Calu3 (cell line): Measurements from ENCODE around the gene GDPD2. TPM values are rescaled to one million over a fixed set of nuclear protein-coding genes. Genes with fewer than 3 reads are reported as not detected.

Source experiments
- BruUV-seq: library from RNA; stranded (reverse); fragments of 400-500 nt; replicated peaks from 2 replicates; lab custom pipeline; 2021; lab: Mats Ljungman, UMichigan
- CTCF ChIA-PET: fragments of 300-600 bp; sonication (Branson Sonifier 250); formaldehyde crosslinking; loops from one replicate; lab custom pipeline; 2022; ENCODE audit warnings: antibody characterized with exemption; lab: Charles Lee
- DNase-seq: peaks from one replicate; pipeline ENCODE4 v3.0.0; 2022
- H3K27ac Mint-ChIP-seq: one replicate; pipeline ENCODE4 v1.8.0; 2022; ENCODE audit warnings: mixed read lengths; ENCODE audit not compliant: unreplicated experiment
- H3K27me3 Mint-ChIP-seq: one replicate; pipeline ENCODE4 v1.8.0; 2022; ENCODE audit warnings: mixed read lengths; ENCODE audit not compliant: unreplicated experiment
- H3K36me3 Mint-ChIP-seq: one replicate; pipeline ENCODE4 v1.8.0; 2022; ENCODE audit warnings: mild to moderate bottlenecking, moderate library complexity, mixed read lengths; ENCODE audit not compliant: insufficient read depth, unreplicated experiment
- H3K4me1 Mint-ChIP-seq: one replicate; pipeline ENCODE4 v1.8.0; 2022; ENCODE audit warnings: mild to moderate bottlenecking, low read depth, mixed read lengths; ENCODE audit not compliant: unreplicated experiment
- H3K4me3 Mint-ChIP-seq: one replicate; pipeline ENCODE4 v1.8.0; 2022; ENCODE audit warnings: mild to moderate bottlenecking, low read depth, moderate library complexity, mixed read lengths; ENCODE audit not compliant: unreplicated experiment
- H3K9me3 Mint-ChIP-seq: one replicate; pipeline ENCODE4 v1.8.0; 2022; ENCODE audit warnings: low read depth, mixed read lengths; ENCODE audit not compliant: unreplicated experiment
- CTCF ChIP-seq: fragments of 200-600 bp; IDR thresholded peaks from one replicate; pipeline ENCODE4 v1.8.0; 2022; ENCODE audit warnings: antibody characterized with exemption; ENCODE audit not compliant: unreplicated experiment
- intact Hi-C: fragments of 100-400 bp; cut with micrococcal nuclease; formaldehyde crosslinking; loops from one replicate; pipeline ENCODE4 v1.10.0; 2022; ENCODE audit not compliant: unreplicated experiment
- total RNA-seq: library from RNA; stranded (reverse); gene quantifications from 2 replicates; pipeline ENCODE4 v1.2.3, GENCODE V29; 2022

GDPD2 gene
- total RNA-seq, 1 experiment from 2014 or later, result not detected

- no peak overlapping the region for H3K27ac Mint-ChIP-seq
- peaks cover 8% of the 10 kb centered on the region for H3K36me3 Mint-ChIP-seq
- H3K4me3 Mint-ChIP-seq, result no peak overlapping the region
- no peak for TF ChIP-seq CTCF
- DNase-seq, result no peak
- no TSS peak for BruUV-seq
- CTCF ChIA-PET, result interaction anchor here (1.9 to 3.0 kb wide), 3 partner anchors 9 to 241 kb away, joined by 15 to 26 read pairs (median 17); no protein-coding TSS in a partner anchor
- intact Hi-C loops, result loop anchor here (2.0 kb wide), 2 partner anchors 131 to 241 kb away; no protein-coding TSS in a partner anchor
- H3K27me3 Mint-ChIP-seq, result no peaks in the 10 kb centered on the region
- H3K9me3 Mint-ChIP-seq, result no peaks in the 10 kb centered on the region
- H3K4me1 Mint-ChIP-seq, result peaks cover 5% of the 10 kb centered on the region
These were observed 992 bp downstream of the GDPD2 start for GRCh38 chrX:70423936-70424675.

- CTCF ChIA-PET, result interaction anchor here (2.5 kb wide), 1 partner anchor 9 kb away, joined by 15 read pairs; no protein-coding TSS in a partner anchor
- Mint-ChIP-seq H3K36me3 (peaks cover 8% of the 10 kb centered on the region), H3K9me3 (no peaks in the 10 kb centered on the region), H3K4me3 (no peak overlapping the region), H3K27me3 (no peaks in the 10 kb centered on the region), H3K27ac (no peak overlapping the region), H3K4me1 (peaks cover 5% of the 10 kb centered on the region)
- no TSS peak for BruUV-seq
- DNase-seq, result no peak
- intact Hi-C loops, result no loop called here
- TF ChIP-seq CTCF, result no peak
These were observed 1.7 kb downstream of the GDPD2 start for GRCh38 chrX:70424801-70425200.

GRCh38 chrX:70426286-70427278 lies 3.5 kb downstream of the GDPD2 start:
- TF ChIP-seq CTCF, result no peak
- DNase-seq, result no peak
- intact Hi-C loops, result no loop called here
- no peak overlapping the region for H3K4me3 Mint-ChIP-seq
- no peaks in the 10 kb centered on the region for H3K36me3 Mint-ChIP-seq
- no peaks in the 10 kb centered on the region for H3K9me3 Mint-ChIP-seq
- CTCF ChIA-PET, result no interaction called here
- H3K4me1 Mint-ChIP-seq, result peaks cover 5% of the 10 kb centered on the region
- H3K27me3 Mint-ChIP-seq, result no peaks in the 10 kb centered on the region
- BruUV-seq, result no TSS peak
- H3K27ac Mint-ChIP-seq, result no peak overlapping the region

- Mint-ChIP-seq H3K27ac (no peak overlapping the region), H3K36me3 (no peaks in the 10 kb centered on the region), H3K27me3 (no peaks in the 10 kb centered on the region), H3K4me1 (peaks cover 5% of the 10 kb centered on the region), H3K4me3 (no peak overlapping the region), H3K9me3 (no peaks in the 10 kb centered on the region)
- TF ChIP-seq CTCF, result no peak
- DNase-seq, result no peak
- CTCF ChIA-PET, result no interaction called here
- BruUV-seq, result no TSS peak
- intact Hi-C loops, result no loop called here
These were observed 4.3 kb downstream of the GDPD2 start for GRCh38 chrX:70427365-70427764.
